SK-N-DZ (cell line): Measurements from ENCODE around the gene AFAP1.

Source experiments
- DNase-seq: peaks from one replicate; pipeline ENCODE4 v3.0.0-alpha.2; 2015; ENCODE audit warnings: low spot score

Gene AFAP1

DNA sequence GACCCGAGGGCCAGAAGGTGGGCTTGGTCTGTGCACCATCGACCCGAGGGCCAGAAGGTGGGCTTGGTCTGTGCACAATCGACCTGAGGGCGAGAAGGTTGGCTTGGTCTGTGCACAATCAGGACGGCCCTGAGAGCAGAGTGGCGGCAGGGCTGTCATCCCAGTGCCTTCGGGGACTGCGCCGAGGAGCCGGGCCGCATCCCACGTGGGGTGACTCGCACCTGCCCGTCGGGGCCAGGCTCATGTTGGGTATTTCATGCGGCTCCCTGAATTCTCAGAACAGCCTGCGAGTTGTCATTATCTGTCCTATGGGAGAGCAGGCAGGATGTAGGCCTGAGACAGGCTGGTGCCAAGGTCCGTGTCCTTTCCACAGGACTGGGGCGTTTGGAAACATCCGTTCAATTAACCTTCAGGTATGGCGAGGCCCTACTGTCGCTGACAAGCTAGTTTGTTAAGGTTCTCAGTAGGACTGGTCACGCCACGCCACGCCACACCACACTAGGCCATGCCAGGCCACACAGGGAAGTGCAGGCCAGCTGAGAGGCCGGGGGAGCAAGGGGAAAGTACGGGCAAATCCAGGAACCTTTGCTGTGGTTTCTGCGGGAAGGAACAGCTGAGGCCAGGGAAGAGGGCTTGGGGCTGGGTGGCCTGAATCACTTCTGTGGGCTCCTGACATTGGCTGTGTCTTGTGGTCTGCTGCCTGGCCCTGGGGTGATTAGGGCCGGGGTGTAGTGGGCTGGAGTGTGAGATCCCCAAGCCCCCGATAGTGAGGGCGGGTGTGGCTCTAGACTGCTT lies 182.9 kb downstream of the AFAP1 start:
- no peak for DNase-seq

DNA sequence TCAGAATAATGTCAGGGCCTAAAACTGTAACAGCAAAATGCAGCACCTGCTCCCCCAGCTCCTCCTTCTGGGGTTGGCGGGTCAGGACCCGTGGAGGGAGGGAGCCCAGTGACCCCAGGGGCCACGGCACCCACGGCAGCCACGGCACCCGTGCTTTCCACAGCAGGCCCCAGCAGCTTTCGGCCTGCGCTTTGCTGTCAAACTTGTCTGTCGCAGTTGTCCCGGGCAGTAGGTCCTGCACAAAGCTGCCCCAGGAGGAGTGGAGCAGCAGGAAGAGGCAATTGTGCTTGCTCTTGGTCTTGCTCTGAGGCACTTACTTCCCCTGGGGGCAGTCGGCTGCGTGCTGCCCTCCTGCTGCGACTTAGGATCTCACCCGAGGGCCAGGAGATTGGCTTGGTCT lies 183.6 kb downstream of the AFAP1 start:
- no peak for DNase-seq

DNA sequence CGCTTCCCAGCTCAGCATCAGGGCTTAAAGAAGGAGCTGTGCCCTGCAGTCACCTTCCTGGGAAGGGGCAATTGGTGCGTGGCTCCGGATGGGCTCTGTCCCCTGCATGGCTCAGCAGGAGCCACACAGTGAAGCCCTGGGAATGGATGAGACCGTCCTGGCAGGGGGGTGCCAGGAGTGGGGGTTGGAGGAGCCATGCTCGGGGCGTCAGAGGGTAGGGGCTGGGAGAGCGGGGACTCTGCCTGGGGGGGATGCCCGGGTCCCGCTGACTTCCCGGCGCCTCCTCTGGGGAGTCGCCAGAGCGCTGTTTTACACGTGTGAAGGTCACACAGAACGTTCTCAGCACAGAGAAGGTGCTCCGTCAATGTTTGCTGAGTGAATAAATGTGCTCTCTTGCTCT lies 184.1 kb downstream of the AFAP1 start:
- DNase-seq = no peak

DNA sequence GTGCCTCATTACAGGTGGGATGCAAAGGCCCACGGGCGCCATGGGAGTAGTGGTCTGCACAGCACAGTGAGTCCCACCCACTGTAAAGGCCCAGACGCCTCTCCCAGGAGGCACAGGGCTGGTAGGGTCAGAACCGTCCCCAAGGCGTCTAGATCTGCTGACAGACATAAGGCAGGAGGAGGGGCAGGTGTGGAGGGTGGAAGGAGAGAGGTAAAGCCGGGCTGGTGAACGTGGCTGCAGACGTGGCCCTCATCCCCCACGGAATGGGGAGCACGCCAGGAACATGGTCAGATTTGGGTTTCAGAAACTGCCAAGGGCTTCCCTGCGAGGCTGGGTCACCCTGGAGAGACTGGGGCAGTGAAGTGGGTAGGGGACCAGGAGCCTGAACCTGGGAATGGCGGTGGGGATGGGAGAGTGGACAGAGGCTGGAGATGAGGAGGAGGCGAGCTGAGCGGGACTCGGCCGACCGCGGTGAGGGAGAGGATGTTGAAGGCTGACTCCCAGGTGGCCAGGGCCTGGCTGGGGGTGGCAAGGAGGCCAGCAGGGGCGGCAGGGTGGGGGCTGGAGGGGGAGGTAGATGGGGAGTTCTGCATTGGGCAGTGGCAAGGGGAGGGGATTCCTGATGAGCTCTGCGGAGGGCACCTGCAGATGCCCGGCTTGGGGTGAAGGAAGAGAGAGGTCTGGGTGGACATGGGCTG lies 184.9 kb downstream of the AFAP1 start:
- DNase-seq = no peak

GRCh38 chr4:7753931-7754465 lies 185.7 kb downstream of the AFAP1 start:
- no peak for DNase-seq

- no peak for DNase-seq
These were observed 186.4 kb downstream of the AFAP1 start for GRCh38 chr4:7753271-7753670.

GRCh38 chr4:7752649-7753048 lies 187.0 kb downstream of the AFAP1 start:
- DNase-seq = no peak

DNA sequence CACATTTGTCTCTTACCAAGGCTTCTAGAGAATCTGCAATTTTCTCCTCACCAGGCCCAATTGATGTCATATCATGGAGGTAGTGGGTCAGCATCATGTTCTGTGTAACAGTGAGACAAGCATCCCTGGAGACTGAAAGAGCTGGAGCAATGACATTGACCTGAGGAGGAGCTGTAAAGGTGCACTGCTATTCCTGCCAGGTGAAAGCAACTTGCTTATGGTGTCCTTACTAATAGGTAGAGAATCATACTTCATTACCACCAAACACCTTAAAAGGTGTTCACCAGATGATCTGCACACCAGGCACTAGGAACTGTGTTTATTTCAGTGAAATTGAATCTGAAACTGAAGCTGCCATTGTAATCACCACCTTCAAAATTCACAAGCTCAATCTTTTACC lies 188.7 kb downstream of the AFAP1 start:
- no peak for DNase-seq

- DNase-seq = no peak
These were observed 189.1 kb downstream of the AFAP1 start for GRCh38 chr4:7750523-7750922.

- DNase-seq = no peak
These were observed 192.1 kb downstream of the AFAP1 start for GRCh38 chr4:7747566-7747965.

GRCh38 chr4:7747062-7747385 lies 192.6 kb downstream of the AFAP1 start:
- DNase-seq = no peak

DNA sequence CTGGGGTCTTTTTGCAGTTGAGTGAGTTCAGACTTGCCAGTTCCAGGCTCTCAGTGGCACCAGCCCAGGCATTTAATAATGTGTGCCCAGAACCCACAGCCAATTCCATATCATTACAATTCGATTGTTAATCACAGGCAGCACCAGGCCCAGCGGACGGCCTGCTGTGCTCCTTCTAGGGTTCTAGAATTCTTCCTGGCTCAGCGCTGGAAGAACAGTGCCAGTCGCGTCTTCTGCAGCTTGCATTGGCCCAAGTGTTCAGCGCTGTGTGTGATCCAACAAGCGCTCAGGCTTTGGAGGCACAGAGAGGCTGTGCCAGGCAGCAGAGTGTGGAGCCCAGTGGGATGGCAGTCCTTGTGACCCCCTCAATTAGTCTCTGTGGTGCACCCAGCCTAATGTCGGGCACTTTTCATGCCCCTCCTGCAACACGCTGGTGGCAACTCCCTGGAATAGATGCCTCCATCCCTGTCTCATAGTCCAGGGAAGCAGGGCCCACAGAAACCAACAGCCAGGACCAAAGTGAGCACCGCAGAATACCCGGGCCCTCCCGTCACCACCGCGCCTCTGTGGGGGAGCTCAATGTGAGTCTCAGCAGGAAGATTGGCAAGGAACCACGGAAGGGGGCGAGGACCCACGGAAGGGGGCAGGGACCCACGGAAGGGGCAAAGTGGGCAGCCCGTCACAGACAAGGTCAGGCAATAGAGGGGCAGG lies 193.2 kb downstream of the AFAP1 start:
- no peak for DNase-seq

GRCh38 chr4:7745301-7745885 lies 194.3 kb downstream of the AFAP1 start:
- DNase-seq = no peak

DNA sequence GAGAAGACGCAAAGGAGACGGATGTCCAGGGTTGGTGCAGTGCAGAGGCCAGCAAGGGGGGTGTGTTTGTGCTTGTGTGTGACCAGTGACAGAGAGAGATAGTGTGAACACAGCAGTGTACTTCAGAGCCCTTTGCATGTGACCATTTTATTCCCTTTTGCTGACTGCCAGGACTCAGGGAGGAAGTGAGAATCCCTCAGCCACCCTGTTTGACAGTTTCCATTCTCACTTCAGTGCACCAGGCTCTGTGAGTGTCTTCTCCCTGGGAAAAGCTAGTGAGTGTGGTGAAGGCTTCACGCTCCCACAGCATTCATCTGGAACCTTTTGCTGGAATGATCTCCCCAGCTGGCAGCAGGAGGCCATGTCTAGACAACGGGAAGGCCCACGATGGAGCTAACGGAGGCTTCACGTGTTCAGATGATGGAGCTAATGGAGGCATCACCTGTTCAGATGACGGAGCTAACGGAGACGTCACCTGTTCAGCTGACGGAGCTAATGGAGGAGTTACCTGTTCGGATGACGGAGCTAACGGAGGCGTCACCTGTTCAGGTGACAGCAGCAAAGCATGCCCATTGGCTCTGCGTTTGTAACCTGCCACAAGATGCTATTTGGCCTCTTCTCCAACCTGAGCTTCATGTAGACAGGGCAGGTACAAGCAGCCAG lies 195.4 kb downstream of the AFAP1 start:
- DNase-seq = no peak

- DNase-seq = no peak
These were observed 196.8 kb downstream of the AFAP1 start for GRCh38 chr4:7742807-7743280.

DNA sequence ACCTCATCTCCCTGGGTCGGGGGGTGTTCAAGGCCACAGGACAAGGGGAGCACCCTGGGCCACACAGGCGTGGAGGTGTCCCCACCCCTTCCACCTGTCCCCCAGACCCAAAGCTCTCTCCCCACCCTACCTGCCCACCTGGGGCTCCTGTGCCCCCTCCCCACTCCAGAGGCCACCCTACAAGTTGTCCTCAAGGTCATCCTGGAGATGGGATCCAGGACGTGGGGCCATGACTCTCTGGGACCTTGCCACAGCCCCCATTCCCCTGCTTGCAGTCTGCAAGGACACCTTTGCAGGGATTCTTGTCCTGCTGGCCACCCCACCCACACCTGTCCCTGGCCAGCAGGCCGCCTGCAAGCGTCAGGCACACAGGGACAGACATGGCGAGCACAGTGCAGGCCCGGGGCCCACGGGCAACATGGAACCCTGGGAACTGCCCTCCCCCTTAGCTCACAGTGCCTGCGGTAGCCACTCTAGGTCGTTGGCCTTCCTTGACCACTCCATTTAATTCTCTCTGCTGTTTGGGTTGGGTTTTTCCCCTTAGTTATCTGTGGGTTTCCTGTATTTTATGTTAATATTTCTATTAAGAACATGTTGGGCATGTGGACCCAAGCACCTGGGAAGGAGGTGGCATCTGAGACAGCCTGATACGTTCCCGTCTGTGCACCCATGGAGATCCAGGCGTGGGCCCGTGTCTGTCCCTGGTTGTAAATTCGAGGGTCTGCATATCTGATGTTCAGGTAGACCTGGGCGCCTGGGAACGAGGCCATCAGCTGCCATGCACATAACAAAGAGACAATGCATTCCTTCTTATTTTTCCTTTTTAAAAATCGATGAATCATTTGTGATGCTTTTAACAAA lies 197.5 kb downstream of the AFAP1 start:
- DNase-seq = no peak

GRCh38 chr4:7740866-7741525 lies 198.7 kb downstream of the AFAP1 start:
- DNase-seq = no peak

- no peak for DNase-seq
These were observed 199.5 kb downstream of the AFAP1 start for GRCh38 chr4:7739918-7740865.
